HG02759 (cell line): ENCODE data around the gene FAM90A26.
"Not testable (repeated sequence)": the region's sequence is repeated elsewhere in the genome, so short reads cannot be mapped to it uniquely, and the experiment has no call there.

ENCODE experiments used
- ATAC-seq: cut with Tn5 transposase; IDR thresholded peaks from one replicate; pipeline ENCODE4 v1.9.1; 2021; ENCODE audit warnings: mild to moderate bottlenecking, moderate library complexity; ENCODE audit not compliant: unreplicated experiment

The FAM90A26 gene

DNA sequence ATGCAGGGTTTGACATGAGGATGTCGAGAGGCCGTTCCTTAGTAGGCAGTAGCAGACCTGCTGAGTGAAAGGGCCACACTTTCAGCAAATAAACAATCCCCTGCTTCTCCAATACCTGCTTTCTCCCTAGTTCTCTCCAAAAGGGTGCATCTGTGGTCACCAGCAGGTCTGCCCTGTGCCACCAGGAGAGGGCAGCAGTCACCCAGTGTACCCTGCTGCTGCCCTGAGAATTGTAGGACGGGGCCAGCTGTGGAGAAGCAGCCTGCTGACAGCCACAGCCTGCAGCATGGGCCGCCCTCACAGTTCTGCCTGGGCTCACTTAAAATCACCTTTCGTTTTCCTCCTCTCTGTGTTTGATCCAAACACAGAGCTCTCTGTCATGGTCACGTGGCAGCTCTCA lies 11.8 kb upstream of the FAM90A26 start:
- ATAC-seq = not testable (repeated sequence)

GRCh38 chr4:9160046-9160445 lies 10.2 kb upstream of the FAM90A26 start:
- ATAC-seq = not testable (repeated sequence)

GRCh38 chr4:9165990-9166389 lies 4.2 kb upstream of the FAM90A26 start:
- ATAC-seq = not testable (repeated sequence)

DNA sequence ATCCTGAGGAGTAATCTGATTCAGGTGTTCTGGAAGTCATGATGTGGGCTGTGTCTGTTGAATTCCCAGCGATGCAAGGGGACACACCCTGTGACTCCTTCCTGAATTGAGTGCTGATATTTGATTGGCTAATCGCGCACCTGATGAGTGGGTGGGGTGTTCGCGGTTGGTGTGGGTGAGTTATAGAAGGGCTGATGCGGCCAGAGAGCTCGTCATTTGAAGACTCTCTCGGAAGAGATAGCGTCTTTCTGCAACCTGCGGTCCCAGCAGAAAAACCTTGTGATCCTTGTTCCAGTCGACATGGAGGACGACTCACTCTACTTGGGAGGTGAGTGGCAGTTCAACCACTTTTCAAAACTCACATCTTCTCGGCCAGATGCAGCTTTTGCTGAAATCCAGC lies 40.1 kb downstream of the FAM90A26 start, which contains the start of gene USP17L10:
USP17L10 (plus strand) TSS at position 301 of the 400 bp plus-strand sequence; CDS start at position 301, 0 bp downstream.
- ATAC-seq = not testable (repeated sequence)

DNA sequence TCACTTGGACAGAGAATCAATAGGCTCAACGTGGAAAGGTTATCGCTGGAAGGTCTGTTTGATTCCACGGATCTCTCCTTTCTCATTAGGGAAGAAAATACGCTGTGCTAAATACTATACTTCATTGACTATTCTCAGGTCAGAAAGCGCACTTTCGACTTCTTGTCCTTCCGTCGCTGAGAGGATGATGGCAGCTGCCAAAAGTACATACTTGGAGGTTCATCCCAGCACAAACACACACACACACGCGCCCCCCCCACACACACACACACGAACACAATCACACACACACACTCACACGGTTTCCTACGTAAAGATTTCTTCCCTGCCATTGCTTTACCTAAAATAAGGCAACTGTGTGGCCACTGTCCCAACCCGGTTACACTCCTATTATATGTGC lies 44.5 kb downstream of the FAM90A26 start:
- not testable (repeated sequence) for ATAC-seq

DNA sequence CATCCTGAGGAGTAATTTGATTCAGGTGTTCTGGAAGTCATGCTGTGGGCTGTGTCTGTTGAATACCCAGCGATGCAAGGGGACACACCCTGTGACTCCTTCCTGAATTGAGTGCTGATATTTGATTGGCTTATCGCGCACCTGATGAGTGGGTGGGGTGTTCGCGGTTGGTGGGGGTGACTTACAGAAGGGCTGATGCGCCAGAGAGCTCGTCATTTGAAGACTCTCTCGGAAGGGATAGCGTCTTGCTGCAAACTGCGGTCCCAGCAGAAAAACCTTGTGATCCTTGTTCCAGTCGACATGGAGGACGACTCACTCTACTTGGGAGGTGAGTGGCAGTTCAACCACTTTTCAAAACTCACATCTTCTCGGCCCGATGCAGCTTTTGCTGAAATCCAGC lies 44.9 kb downstream of the FAM90A26 start, which contains the start of gene USP17L11:
USP17L11 (plus strand) TSS at position 301 of the 400 bp plus-strand sequence; CDS start at position 301, 0 bp downstream.
- not testable (repeated sequence) for ATAC-seq

DNA sequence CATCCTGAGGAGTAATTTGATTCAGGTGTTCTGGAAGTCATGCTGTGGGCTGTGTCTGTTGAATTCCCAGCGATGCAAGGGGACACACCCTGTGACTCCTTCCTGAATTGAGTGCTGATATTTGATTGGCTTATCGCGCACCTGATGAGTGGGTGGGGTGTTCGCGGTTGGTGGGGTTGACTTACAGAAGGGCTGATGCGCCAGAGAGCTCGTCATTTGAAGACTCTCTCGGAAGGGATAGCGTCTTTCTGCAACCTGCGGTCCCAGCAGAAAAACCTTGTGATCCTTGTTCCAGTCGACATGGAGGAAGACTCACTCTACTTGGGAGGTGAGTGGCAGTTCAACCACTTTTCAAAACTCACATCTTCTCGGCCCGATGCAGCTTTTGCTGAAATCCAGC lies 49.6 kb downstream of the FAM90A26 start, which contains the start of gene USP17L12:
USP17L12 (plus strand) TSS at position 301 of the 400 bp plus-strand sequence; CDS start at position 301, 0 bp downstream.
- not testable (repeated sequence) for ATAC-seq

DNA sequence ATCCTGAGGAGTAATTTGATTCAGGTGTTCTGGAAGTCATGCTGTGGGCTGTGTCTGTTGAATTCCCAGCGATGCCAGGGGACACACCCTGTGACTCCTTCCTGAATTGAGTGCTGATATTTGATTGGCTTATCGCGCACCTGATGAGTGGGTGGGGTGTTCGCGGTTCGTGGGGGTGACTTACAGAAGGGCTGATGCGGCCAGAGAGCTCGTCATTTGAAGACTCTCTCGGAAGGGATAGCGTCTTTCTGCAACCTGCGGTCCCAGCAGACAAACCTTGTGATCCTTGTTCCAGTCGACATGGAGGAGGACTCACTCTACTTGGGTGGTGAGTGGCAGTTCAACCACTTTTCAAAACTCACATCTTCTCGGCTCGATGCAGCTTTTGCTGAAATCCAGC lies 54.4 kb downstream of the FAM90A26 start, which contains the start of gene USP17L13:
USP17L13 (plus strand) TSS at position 301 of the 400 bp plus-strand sequence; CDS start at position 301, 0 bp downstream.
- ATAC-seq = not testable (repeated sequence)
